H1 (cell line): ENCODE measurements around the gene LRRC61. TPM values are rescaled to one million over a fixed set of nuclear protein-coding genes. Genes with fewer than 3 reads are reported as not detected.

Experiments
- CTCF ChIA-PET: fragments of 300-600 bp; sonication (Branson Sonifier 250); formaldehyde crosslinking; loops from one replicate; lab custom pipeline; 2021; ENCODE audit not compliant: partially characterized antibody; lab: Charles Lee
- POLR2A ChIA-PET: fragments of 300-600 bp; sonication (Branson Sonifier 250); formaldehyde crosslinking; loops from one replicate; lab custom pipeline; 2021; ENCODE audit warnings: inconsistent platforms; ENCODE audit not compliant: partially characterized antibody; lab: Charles Lee
- DNase-seq, 2 experiments: peaks; one replicate each; pipeline versions ENCODE4 v3.0.0 to v3.0.0-alpha.2; 2010 to 2022; ENCODE audit warnings: low spot score in 2 of 2, low read depth in 1 of 2, mixed read lengths in 1 of 2
- FAIRE-seq: peaks from 2 replicates; lab custom pipeline; 2011; peaks lifted over from hg19 to GRCh38; lab: Jason Lieb, UNC
- H2AFZ ChIP-seq: 2 replicates; pipeline ENCODE4 v1.8.1; 2012; ENCODE audit warnings: low read length, inconsistent platforms
- H2AK5ac ChIP-seq: 2 replicates; pipeline ENCODE4 v1.6.1; 2013; ENCODE audit warnings: low read depth, low read length
- H2BK120ac ChIP-seq: replicated peaks from 2 replicates; pipeline ENCODE3; 2013; ENCODE audit warnings: low read depth, low read length, inconsistent platforms
- H2BK12ac ChIP-seq: 2 replicates; pipeline ENCODE4 v1.6.1; 2013; ENCODE audit warnings: low read depth, low read length
- H2BK15ac ChIP-seq: 2 replicates; pipeline ENCODE4 v1.6.1; 2013; ENCODE audit warnings: low read length
- H2BK20ac ChIP-seq: 2 replicates; pipeline ENCODE4 v1.6.1; 2013; ENCODE audit warnings: low read length
- H2BK5ac ChIP-seq: 2 replicates; pipeline ENCODE4 v1.6.1; 2013; ENCODE audit warnings: low read depth, low read length
- H3K14ac ChIP-seq: 2 replicates; pipeline ENCODE4 v1.6.1; 2013; ENCODE audit warnings: inconsistent platforms; ENCODE audit not compliant: insufficient read length
- H3K18ac ChIP-seq: 2 replicates; pipeline ENCODE4 v1.6.1; 2013; ENCODE audit warnings: low read length; ENCODE audit errors: extremely low read depth
- H3K23ac ChIP-seq: 2 replicates; pipeline ENCODE4 v1.6.1; 2013; ENCODE audit warnings: inconsistent platforms; ENCODE audit not compliant: insufficient read length
- H3K23me2 ChIP-seq: 2 replicates; pipeline ENCODE4 v1.6.1; 2013; ENCODE audit warnings: low read depth, low read length
- H3K27ac ChIP-seq: 2 replicates; pipeline ENCODE4 v1.6.1; 2011; ENCODE audit warnings: low read depth, low read length, inconsistent platforms
- H3K27me3 ChIP-seq, 4 experiments: replicated peaks in 1 of 4; 1 replicate in 1 of 4; 2 replicates in 3 of 4; pipeline versions ENCODE4 v1.6.1 to v1.8.1; 2011 to 2013; ENCODE audit warnings: low read length in 3 of 4, mild to moderate bottlenecking in 3 of 4, inconsistent platforms in 2 of 4, mixed read lengths in 2 of 4, moderate library complexity in 1 of 4; ENCODE audit not compliant: control insufficient read depth in 3 of 4, insufficient read depth in 3 of 4; ENCODE audit errors: extremely low read depth in 1 of 4
- H3K36me3 ChIP-seq, 4 experiments: 2 replicates each; pipeline versions ENCODE4 v1.6.1 to v1.8.1; 2011 to 2013; ENCODE audit warnings: mild to moderate bottlenecking in 4 of 4, low read length in 3 of 4, moderate library complexity in 2 of 4, control low read depth in 1 of 4, inconsistent platforms in 1 of 4; ENCODE audit not compliant: insufficient read depth in 4 of 4, control insufficient read depth in 2 of 4
- H3K4ac ChIP-seq: replicated peaks from 2 replicates; pipeline ENCODE3; 2013; ENCODE audit warnings: low read length, low read depth, mixed read lengths, inconsistent platforms; ENCODE audit not compliant: insufficient read length
- H3K4me1 ChIP-seq, 4 experiments: replicated peaks in 1 of 4; 1 replicate in 1 of 4; 2 replicates in 3 of 4; pipeline versions ENCODE4 v1.6.1 to v1.8.1; 2011 to 2013; ENCODE audit warnings: low read length in 3 of 4, inconsistent platforms in 2 of 4, mixed read lengths in 1 of 4; ENCODE audit not compliant: insufficient read depth in 4 of 4, control insufficient read depth in 3 of 4
- H3K4me2 ChIP-seq, 2 experiments: 2 replicates each; pipeline versions ENCODE4 v1.6.1 to v1.8.1; 2011 to 2013; ENCODE audit warnings: low read depth in 2 of 2, low read length in 2 of 2, control low read depth in 1 of 2, inconsistent platforms in 1 of 2, mild to moderate bottlenecking in 1 of 2; ENCODE audit not compliant: insufficient read depth in 1 of 2
- H3K4me3 ChIP-seq, 4 experiments: fragments of 200-600, 300-600 bp in 1 of 4; sonication (generic), shearing (Covaris generic), sonication (Bioruptor Twin) in 1 of 4; 2 replicates each; pipeline versions ENCODE4 v1.5.1 to v1.8.1; 2011 to 2016; ENCODE audit warnings: low read length in 4 of 4, low read depth in 3 of 4, control low read depth in 2 of 4, inconsistent platforms in 2 of 4, mild to moderate bottlenecking in 2 of 4, mixed read lengths in 1 of 4, moderate library complexity in 1 of 4; ENCODE audit not compliant: insufficient read depth in 2 of 4; ENCODE audit errors: extremely low read depth in 1 of 4
- H3K56ac ChIP-seq: replicated peaks from 2 replicates; pipeline ENCODE3; 2013; ENCODE audit warnings: low read depth, mild to moderate bottlenecking, mixed read lengths, low read length, inconsistent platforms; ENCODE audit not compliant: insufficient read length
- H3K79me1 ChIP-seq: 2 replicates; pipeline ENCODE4 v1.6.1; 2013; ENCODE audit warnings: low read depth, low read length, control low read depth
- H3K79me2 ChIP-seq, 2 experiments: 2 replicates each; pipeline versions ENCODE4 v1.6.1 to v1.8.1; 2012 to 2013; ENCODE audit warnings: low read length in 2 of 2, mild to moderate bottlenecking in 2 of 2, inconsistent platforms in 1 of 2; ENCODE audit not compliant: insufficient read depth in 2 of 2, control insufficient read depth in 1 of 2
- H3K9ac ChIP-seq, 4 experiments: replicated peaks in 1 of 4; 1 replicate in 1 of 4; 2 replicates in 3 of 4; pipeline versions ENCODE4 v1.6.1 to v1.8.1; 2011 to 2013; ENCODE audit warnings: low read depth in 3 of 4, low read length in 3 of 4, control low read depth in 2 of 4, mild to moderate bottlenecking in 2 of 4, moderate library complexity in 2 of 4, inconsistent platforms in 1 of 4; ENCODE audit errors: extremely low read depth in 1 of 4
- H3K9me3 ChIP-seq, 2 experiments: 2 replicates each; pipeline versions ENCODE4 v1.6.1 to v1.8.1; 2012 to 2013; ENCODE audit warnings: mild to moderate bottlenecking in 2 of 2, moderate library complexity in 2 of 2, control low read depth in 1 of 2, inconsistent platforms in 1 of 2, low read depth in 1 of 2, low read length in 1 of 2, mixed read lengths in 1 of 2; ENCODE audit not compliant: insufficient read depth in 2 of 2
- H4K20me1 ChIP-seq, 2 experiments: replicated peaks in 1 of 2; 2 replicates each; pipeline versions ENCODE3 to v1.8.1; 2011 to 2013; ENCODE audit warnings: inconsistent platforms in 2 of 2, low read length in 2 of 2, mild to moderate bottlenecking in 1 of 2; ENCODE audit not compliant: insufficient read depth in 2 of 2, control insufficient read depth in 1 of 2
- H4K5ac ChIP-seq: 2 replicates; pipeline ENCODE4 v1.6.1; 2013; ENCODE audit warnings: low read length, low read depth, mixed read lengths, inconsistent platforms; ENCODE audit not compliant: insufficient read length
- H4K8ac ChIP-seq: 2 replicates; pipeline ENCODE4 v1.8.0; 2013; ENCODE audit warnings: mild to moderate bottlenecking, moderate library complexity, low read length, inconsistent platforms; ENCODE audit not compliant: insufficient read depth; ENCODE audit errors: extremely low read depth
- H4K91ac ChIP-seq: replicated peaks from 2 replicates; pipeline ENCODE3; 2013; ENCODE audit warnings: low read length, mixed read lengths, inconsistent platforms; ENCODE audit not compliant: insufficient read length
- ASH2L ChIP-seq: fragments of 200-600, 300-600 bp; sonication (generic); IDR thresholded peaks from one replicate; pipeline ENCODE4 v1.7.1; 2017; ENCODE audit warnings: low read length
- CBX5 ChIP-seq: fragments of 300-800, 300-1000 bp; sonication (generic); IDR thresholded peaks from 2 replicates; pipeline ENCODE4 v1.7.1; 2016; ENCODE audit warnings: antibody characterized with exemption, low read length, low read depth
- POU5F1 ChIP-seq: IDR thresholded peaks from 2 replicates; pipeline ENCODE4 v1.6.1; 2011; ENCODE audit warnings: low read depth, mild to moderate bottlenecking, low read length, moderate library complexity
- SIRT6 ChIP-seq: IDR thresholded peaks from one replicate; pipeline ENCODE4 v1.7.1; 2012; ENCODE audit warnings: low read length, inconsistent platforms
- YY1 ChIP-seq: IDR thresholded peaks from 2 replicates; pipeline ENCODE4 v1.6.1; 2011; ENCODE audit warnings: low read depth, mild to moderate bottlenecking, low read length
- WGBS, 2 experiments: shearing (Covaris generic) in 1 of 2; methylation state at CpG; one replicate each; pipeline versions ENCODE4 v1.1.6 to v1.1.7; 2013 to 2015; ENCODE audit warnings: low lambda C conversion rate in 2 of 2, mixed read lengths in 2 of 2, inconsistent platforms in 1 of 2, low coverage in 1 of 2, missing lambda C conversion rate in 1 of 2; ENCODE audit not compliant: insufficient replicate concordance in 2 of 2, insufficient coverage in 1 of 2, insufficient read length in 1 of 2; ENCODE audit errors: extremely low coverage in 1 of 2, missing lambda C conversion rate in 1 of 2; 5-methylcytosine and 5-hydroxymethylcytosine counted together
- polyA plus RNA-seq, 7 experiments: library from polyadenylated mRNA; depleted of rRNA in 3 of 7; stranded (reverse) in 5 of 7; unstranded in 2 of 7; fragments of >200 nt in 5 of 7; fragments of 200-250 nt in 2 of 7; gene quantifications; 1 replicate in 5 of 7; 2 replicates in 1 of 7; 4 replicates in 1 of 7; pipeline versions ENCODE4 v1.2.1 to v1.2.3, GENCODE V29; 2011 to 2013; ENCODE audit warnings: missing spikeins in 2 of 7, mixed read lengths in 2 of 7
- total RNA-seq: library from RNA; stranded (reverse); fragmentation: NEBNext Ultra II Directional; extraction: Animal tissue kit (Norgen Biotek cat#: 25700); gene quantifications from 2 replicates; pipeline ENCODE4 v1.2.1, GENCODE V29; 2021

Gene LRRC61
- total and polyA plus RNA-seq, 2 of the 8 experiments (the other 6 are each of a cell fraction or from before 2014, with no cell fraction given): 0.73 to 44.8 TPM

DNA sequence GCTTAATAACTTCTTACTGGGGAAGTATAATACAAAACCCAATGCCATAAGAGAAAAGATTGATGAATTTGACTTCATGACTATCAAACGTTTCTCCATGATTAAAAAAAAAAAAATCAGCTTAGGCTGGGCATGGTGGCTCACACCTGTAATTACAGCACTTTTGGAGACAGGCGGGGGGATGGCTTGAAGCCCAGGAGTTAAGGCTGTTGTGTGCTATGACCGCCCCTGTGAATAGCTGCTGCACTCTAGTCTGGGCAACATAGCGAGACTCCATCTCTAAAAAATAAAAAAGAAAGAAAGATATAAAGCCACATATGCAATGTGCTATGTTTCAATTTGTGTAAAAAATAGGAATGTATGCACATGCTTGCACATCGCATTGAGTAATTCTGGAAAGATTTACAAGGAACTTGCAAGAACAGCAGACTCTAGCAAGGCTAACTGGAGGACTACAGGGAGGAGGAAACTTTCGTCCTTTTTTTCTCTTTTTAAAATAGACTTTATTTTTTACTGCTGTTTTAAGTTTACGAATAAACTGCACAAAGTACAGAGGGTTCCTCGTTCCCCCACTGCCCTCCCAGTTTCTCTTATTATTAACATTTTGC, 28.5 kb downstream of the LRRC61 start:
- Histone ChIP-seq H3K79me1 (no peaks in the 10 kb centered on the region), H3K23ac (no peak overlapping the region), H2BK15ac (no peak overlapping the region), H3K79me2 (no peaks in the 10 kb centered on the region), H3K56ac (no peak overlapping the region), H4K91ac (no peak overlapping the region), H2BK20ac (no peak overlapping the region), H3K4me1 (no peaks in the 10 kb centered on the region), H3K27ac (no peak overlapping the region), H3K9ac (no peak overlapping the region), H3K9me3 (no peaks in the 10 kb centered on the region; a peak in 1 of 4 replicates), H3K18ac (no peak overlapping the region), H4K20me1 (no peaks in the 10 kb centered on the region), H3K27me3 (no peaks in the 10 kb centered on the region), H2AK5ac (no peak overlapping the region), H3K4me2 (no peak overlapping the region), H3K4ac (no peak overlapping the region), H2BK5ac (no peak overlapping the region), H4K5ac (no peak overlapping the region), H3K23me2 (no peaks in the 10 kb centered on the region), H2BK120ac (no peak overlapping the region), H3K36me3 (no peaks in the 10 kb centered on the region), H2BK12ac (no peak overlapping the region), H3K14ac (no peak overlapping the region), H4K8ac (no peak overlapping the region), H3K4me3 (no peak overlapping the region), H2AFZ (no peak overlapping the region)
- 75% methylated on average over 8 of the region's 8 CpGs; no CpG with 5 or more reads in 1 of the 2 experiments for WGBS, 2 experiments
- ChIA-PET POLR2A (interaction anchor here (1.9 to 2.9 kb wide), 2 partner anchors 9 to 51 kb away, joined by 5 to 15 read pairs; no protein-coding TSS in a partner anchor), CTCF (interaction anchor here (0.6 to 1.2 kb wide), 4 partner anchors 13 to 536 kb away, joined by 3 to 4 read pairs (median 3); no protein-coding TSS in a partner anchor)
- FAIRE-seq (no peak), DNase-seq (no peak)
- TF ChIP-seq ASH2L (no peak), POU5F1 (no peak), YY1 (no peak), CBX5 (no peak), SIRT6 (no peak)
